Measurements from ENCODE around the gene MACROD2. TPM values are rescaled to one million over a fixed set of nuclear protein-coding genes. Genes with fewer than 3 reads are reported as not detected.
"Not testable (repeated sequence)": the region's sequence is repeated elsewhere in the genome, so short reads cannot be mapped to it uniquely, and the experiment has no call there.

The MACROD2 gene
- total RNA-seq, 1 experiment from 2014 or later: 1.6 TPM

DNA sequence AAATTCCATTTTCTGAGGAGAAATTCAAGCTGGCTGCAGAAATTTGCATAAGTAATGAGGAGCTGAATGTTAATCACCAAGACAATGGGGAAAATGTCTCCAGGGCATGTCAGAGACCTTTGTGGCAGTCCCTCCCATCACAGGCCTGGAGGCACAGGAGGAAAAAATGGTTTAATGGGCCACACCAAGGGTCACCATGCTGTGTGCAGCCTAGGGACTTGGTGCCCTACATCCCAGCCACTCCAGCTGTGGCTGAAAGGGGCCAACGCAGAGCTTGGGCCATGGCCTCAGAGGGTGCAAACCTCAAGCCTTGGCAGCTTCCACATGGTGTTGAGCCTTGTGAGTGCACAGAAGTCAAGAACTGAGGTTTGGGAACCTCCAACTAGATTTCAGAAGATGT lies 987.0 kb downstream of the MACROD2 start:
- not testable (repeated sequence) for H3K4me1 Mint-ChIP-seq; H2BK12ac ChIP-seq (ENCODE audit: insufficient read length, low read depth, low read length); H3K4me3 Mint-ChIP-seq; H3K23me2 ChIP-seq (ENCODE audit: insufficient read length, low read depth, low read length, poor library complexity, severe bottlenecking); H3K27me3 Mint-ChIP-seq (ENCODE audit: low read depth); H4K8ac ChIP-seq (replicated peaks; ENCODE audit: insufficient read length, low read depth, low read length); H3K9me3 ChIP-seq (ENCODE audit: control insufficient read depth, low read depth, low read length); DNase-seq; H3K27me3 ChIP-seq (ENCODE audit: insufficient read depth, low read length); H2BK5ac ChIP-seq (ENCODE audit: insufficient read length, low read length); H3K18ac ChIP-seq (ENCODE audit: insufficient read length, low read depth, low read length); H3K79me1 ChIP-seq (ENCODE audit: insufficient read depth, low read depth, low read length, poor library complexity, severe bottlenecking); H4K91ac ChIP-seq (ENCODE audit: insufficient read length, low read depth, low read length); H2BK15ac ChIP-seq (ENCODE audit: low read depth, low read length); H2BK120ac ChIP-seq (ENCODE audit: low read depth, low read length, poor library complexity, severe bottlenecking); H2AK5ac ChIP-seq (ENCODE audit: insufficient read length, low read length); H3K79me2 ChIP-seq (ENCODE audit: insufficient read depth, low read length); H2BK20ac ChIP-seq (ENCODE audit: low read depth, low read length, poor library complexity, severe bottlenecking); H3K9ac ChIP-seq (ENCODE audit: extremely low read depth, insufficient read length, low read length); H4K5ac ChIP-seq (ENCODE audit: insufficient read length, low read depth, low read length); H3T11ph ChIP-seq (ENCODE audit: low read length); H3K4me1 ChIP-seq (ENCODE audit: insufficient read depth, low read length); H3K4me2 ChIP-seq (ENCODE audit: insufficient read depth, insufficient read length, low read length); H3K27ac Mint-ChIP-seq; H2AFZ ChIP-seq (ENCODE audit: low read length); H3K27ac ChIP-seq (ENCODE audit: insufficient read length, low read depth, low read length); H3K14ac ChIP-seq (ENCODE audit: insufficient read depth, low read length); H3K4ac ChIP-seq (ENCODE audit: low read depth, low read length); H4K20me1 ChIP-seq (ENCODE audit: control insufficient read depth, insufficient read depth, insufficient read length); H3K56ac ChIP-seq (ENCODE audit: insufficient read length, low read depth, low read length); H3K23ac ChIP-seq (ENCODE audit: insufficient read length, low read depth, low read length)
- Mint-ChIP-seq H3K9me3 (peaks cover 25 to 42% of the 10 kb centered on the region in 2 experiments), H3K36me3 (ENCODE audit: insufficient read depth in 1 of 3, low read depth in 3 of 3) (peaks cover 23 to 35% (median 28%) of the 10 kb centered on the region in 3 experiments)
- no CpG with 5 or more reads among the region's 1 CpG for WGBS (ENCODE audit: extremely low coverage, insufficient read length, low lambda C conversion rate)

Measured in H9 (cell line).